Measurements from ENCODE around the gene CFAP74. TPM values are rescaled to one million over a fixed set of nuclear protein-coding genes. Genes with fewer than 3 reads are reported as not detected.

The CFAP74 gene
- total RNA-seq, 1 donor from 2014 or later = not detected

DNA sequence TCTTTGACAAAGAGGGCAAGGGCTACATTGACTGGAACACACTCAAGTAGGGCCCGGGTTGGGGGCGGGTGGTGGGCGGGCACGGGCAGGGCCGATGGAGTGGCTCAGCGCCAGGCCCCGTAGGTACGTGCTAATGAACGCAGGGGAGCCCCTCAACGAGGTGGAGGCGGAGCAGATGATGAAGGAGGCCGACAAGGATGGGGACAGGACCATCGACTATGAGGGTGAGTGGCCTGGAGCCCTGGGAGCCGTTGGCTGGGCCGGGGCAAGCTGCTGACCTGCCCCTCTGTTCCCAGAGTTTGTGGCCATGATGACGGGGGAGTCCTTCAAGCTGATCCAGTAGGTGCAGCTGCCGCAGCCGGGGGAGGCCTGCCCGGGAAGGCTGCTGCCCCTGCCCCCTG lies 86.7 kb downstream of the CFAP74 start:
- TF ChIP-seq, protein P1, sequence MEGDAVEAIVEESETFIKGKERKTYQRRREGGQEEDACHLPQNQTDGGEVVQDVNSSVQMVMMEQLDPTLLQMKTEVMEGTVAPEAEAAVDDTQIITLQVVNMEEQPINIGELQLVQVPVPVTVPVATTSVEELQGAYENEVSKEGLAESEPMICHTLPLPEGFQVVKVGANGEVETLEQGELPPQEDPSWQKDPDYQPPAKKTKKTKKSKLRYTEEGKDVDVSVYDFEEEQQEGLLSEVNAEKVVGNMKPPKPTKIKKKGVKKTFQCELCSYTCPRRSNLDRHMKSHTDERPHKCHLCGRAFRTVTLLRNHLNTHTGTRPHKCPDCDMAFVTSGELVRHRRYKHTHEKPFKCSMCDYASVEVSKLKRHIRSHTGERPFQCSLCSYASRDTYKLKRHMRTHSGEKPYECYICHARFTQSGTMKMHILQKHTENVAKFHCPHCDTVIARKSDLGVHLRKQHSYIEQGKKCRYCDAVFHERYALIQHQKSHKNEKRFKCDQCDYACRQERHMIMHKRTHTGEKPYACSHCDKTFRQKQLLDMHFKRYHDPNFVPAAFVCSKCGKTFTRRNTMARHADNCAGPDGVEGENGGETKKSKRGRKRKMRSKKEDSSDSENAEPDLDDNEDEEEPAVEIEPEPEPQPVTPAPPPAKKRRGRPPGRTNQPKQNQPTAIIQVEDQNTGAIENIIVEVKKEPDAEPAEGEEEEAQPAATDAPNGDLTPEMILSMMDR (IDR thresholded peaks at IDR 0.05) = no peak
- Mint-ChIP-seq H3K4me3 (no peak overlapping the region), H3K4me1 (no peaks in the 10 kb centered on the region), H3K9me3 (no peaks in the 10 kb centered on the region), H3K27me3 (peaks cover 5% of the 10 kb centered on the region), H3K27ac (no peak overlapping the region), H3K36me3 (ENCODE audit: low read depth) (no peaks in the 10 kb centered on the region)
- POLR2A ChIA-PET = no interaction called here
- intact Hi-C loops (cut with micrococcal nuclease) = loop anchor here (5.0 kb wide), 1 partner anchor 475 kb away; the partner anchor contains the start of genes MORN1 and RER1
- no peak for DNase-seq
- ATAC-seq (ENCODE audit: low read depth) = no peak
- CTCF ChIA-PET = no interaction called here

DNA sequence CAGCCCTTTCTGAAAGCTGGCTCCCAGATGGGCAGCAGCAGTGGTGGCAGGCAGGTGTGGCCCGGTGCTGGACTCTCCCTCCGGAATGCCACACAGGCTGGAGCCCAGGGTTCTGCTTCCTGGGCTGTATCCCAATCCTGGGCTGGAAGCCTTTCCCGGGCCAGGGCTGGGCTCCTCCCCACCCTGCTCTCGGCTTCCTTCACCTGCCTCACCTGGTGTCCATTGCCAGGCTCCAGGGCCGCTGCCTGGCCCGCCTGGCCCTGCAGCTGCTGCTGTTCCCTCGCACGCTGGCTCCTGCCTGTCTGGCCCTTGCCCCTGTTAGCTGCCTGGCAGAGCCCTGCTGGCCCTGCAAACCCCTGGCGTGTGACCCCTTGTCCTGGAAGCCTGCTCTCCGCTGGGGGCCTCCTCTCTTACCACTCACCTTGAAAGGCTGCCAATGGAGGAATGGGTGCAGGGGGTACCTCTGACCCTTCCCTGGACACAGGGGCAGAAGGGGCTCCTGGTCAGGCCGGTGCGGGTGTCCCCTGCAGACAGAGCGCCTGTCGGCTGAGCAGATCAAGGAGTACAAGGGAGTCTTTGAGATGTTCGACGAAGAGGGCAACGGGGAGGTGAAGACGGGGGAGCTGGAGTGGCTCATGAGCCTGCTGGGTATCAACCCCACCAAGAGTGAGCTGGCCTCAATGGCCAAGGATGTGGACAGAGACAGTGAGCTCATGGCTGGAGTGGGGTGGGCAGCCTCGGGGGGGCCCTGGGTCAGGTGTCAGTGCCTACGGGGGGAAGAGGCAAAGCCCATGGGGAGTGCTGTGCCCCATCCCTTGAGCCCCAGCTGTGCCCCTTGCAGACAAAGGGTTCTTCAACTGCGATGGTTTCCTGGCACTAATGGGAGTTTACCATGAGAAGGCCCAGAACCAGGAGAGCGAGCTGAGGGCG lies 87.4 kb downstream of the CFAP74 start:
- intact Hi-C loops (cut with micrococcal nuclease) = loop anchor here (5.0 kb wide), 1 partner anchor 476 kb away; the partner anchor contains the start of genes MORN1 and RER1
- H3K4me1 Mint-ChIP-seq = no peaks in the 10 kb centered on the region
- H3K9me3 Mint-ChIP-seq = no peaks in the 10 kb centered on the region
- TF ChIP-seq, protein P1 (IDR thresholded peaks at IDR 0.05) = no peak
- no peak for DNase-seq
- no peaks in the 10 kb centered on the region for H3K36me3 Mint-ChIP-seq (ENCODE audit: low read depth)
- H3K27ac Mint-ChIP-seq = no peak overlapping the region
- CTCF ChIA-PET = no interaction called here
- POLR2A ChIA-PET = no interaction called here
- ATAC-seq (ENCODE audit: low read depth) = no peak
- H3K4me3 Mint-ChIP-seq = no peak overlapping the region
- peaks cover 5% of the 10 kb centered on the region for H3K27me3 Mint-ChIP-seq

DNA sequence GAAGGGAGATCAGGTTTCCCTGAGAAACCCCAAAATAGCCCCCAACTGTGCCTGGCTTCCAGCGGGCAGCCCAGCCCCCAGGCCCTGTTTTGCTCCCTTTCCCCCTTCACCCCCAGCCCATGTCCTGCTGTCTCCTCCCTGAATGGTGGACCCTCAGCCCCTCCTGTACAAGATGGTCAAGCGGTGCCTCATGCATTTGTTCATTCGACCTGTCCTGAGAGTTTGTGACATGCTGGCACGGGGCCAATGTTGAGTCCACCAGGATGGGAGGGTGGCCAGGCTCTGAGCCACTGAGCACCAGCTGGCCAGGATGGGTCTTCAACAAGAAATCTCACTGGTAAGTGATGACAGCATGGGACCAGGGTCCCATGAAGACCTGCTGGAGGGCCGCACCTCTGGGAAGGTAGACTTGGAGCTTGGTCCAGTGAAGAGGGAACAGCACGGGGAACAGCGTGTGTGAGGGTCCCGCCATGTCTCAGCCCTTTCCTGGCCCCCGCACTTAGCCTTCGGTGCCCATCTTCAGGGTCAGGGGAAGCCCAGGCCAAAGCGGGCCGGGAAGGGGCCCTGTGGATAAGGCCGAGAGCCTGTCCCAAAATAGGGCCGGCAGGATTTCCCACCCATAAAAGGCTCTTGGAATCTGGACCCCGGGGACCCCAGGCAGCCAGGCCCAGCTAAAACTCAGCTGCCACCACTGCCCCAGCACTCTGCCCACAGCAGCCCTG lies 88.5 kb downstream of the CFAP74 start, which contains the start of gene CALML6:
Gene CALML6, plus strand, starts transcription at position 290 of the 722 bp plus-strand sequence. Its CDS starts 21 bp downstream, at position 311.
- Mint-ChIP-seq H3K9me3 (no peaks in the 10 kb centered on the region), H3K27ac (no peak within 1 kb of the TSS), H3K4me3 (no peak within 1 kb of the TSS), H3K4me1 (peaks cover 2% of the 10 kb centered on the region), H3K27me3 (peaks cover 5% of the 10 kb centered on the region), H3K36me3 (ENCODE audit: low read depth) (no peaks in the 10 kb centered on the region)
- intact Hi-C loops (cut with micrococcal nuclease) = loop anchor here (5.0 kb wide), 1 partner anchor 477 kb away; the partner anchor contains the start of genes MORN1 and RER1
- TF ChIP-seq, protein P1 (IDR thresholded peaks at IDR 0.05) = no peak
- ChIA-PET POLR2A (no interaction called here), CTCF (no interaction called here)
- ATAC-seq (ENCODE audit: low read depth) (no peak), DNase-seq (no peak)

DNA sequence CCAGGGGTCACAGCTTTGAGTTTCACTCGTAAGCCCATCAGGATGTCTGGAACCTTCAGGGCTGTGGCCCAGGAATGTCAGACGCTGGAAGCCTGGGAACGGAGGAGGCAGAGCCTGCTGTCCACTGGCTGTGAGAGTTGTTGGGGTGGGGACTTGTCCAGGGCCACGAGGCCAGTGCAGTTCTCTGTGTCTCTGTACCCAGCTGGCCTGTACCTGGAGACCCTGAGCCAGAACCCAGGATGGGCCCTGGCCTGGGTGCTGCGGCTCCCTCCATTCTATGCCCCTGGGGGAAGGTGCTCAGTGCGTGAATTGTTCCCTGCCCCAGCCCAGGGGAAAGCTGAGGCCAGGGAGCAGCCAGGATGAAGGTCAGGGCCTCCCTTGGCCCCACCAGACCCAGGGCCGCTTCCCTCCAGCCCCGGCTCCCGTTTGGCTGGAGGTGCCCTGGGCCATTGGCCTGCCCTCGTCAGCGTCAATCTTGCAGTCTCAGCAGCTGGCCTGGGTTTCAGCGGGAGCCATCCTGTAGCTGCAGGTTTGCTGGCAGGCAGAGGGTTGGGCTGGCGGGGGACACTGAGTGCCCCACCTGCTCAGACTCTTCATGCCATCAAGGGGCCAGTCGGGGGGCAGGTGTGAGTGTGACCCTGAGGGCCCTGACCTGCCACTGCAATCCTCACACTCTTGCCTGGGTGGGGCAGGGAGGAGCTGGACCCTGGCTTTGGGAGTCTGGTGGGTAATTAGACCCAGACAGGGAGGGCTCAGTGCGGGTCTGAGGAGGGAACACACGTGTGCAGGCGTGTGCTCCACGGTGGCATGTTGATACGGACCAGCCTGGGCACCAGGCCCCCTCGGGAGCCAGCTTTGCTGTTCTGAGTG lies 89.2 kb downstream of the CFAP74 start:
- DNase-seq (no peak), ATAC-seq (ENCODE audit: low read depth) (no peak)
- no peaks in the 10 kb centered on the region for H3K36me3 Mint-ChIP-seq (ENCODE audit: low read depth)
- TF ChIP-seq, protein P1 (IDR thresholded peaks at IDR 0.05) = no peak
- no peak overlapping the region for H3K4me3 Mint-ChIP-seq
- intact Hi-C loops (cut with micrococcal nuclease) = no loop called here
- H3K9me3 Mint-ChIP-seq = no peaks in the 10 kb centered on the region
- H3K27me3 Mint-ChIP-seq = peaks cover 5% of the 10 kb centered on the region
- no peak overlapping the region for H3K27ac Mint-ChIP-seq
- H3K4me1 Mint-ChIP-seq = peaks cover 6% of the 10 kb centered on the region
- CTCF ChIA-PET = no interaction called here
- POLR2A ChIA-PET = no interaction called here

All from activated B cell treated with CpG ODN at 0.5 μM for 24 hours (primary cell).